ENCODE data around the gene FOXA1. TPM values are rescaled to one million over a fixed set of nuclear protein-coding genes. Genes with fewer than 3 reads are reported as not detected.

Gene FOXA1
- total and polyA plus RNA-seq, 2 of the 8 experiments (the other 6 are each of a cell fraction or from before 2014, with no cell fraction given) = 0.08 to 0.20 TPM

GRCh38 chr14:37565550-37565949, 29.5 kb downstream of the FOXA1 start:
- no peaks in the 10 kb centered on the region for H4K20me1 ChIP-seq (replicated peaks in 1 of 2; ENCODE audit: control insufficient read depth in 1 of 2, insufficient read depth in 2 of 2, low read length in 2 of 2)
- H3K23ac ChIP-seq (ENCODE audit: insufficient read length) = no peak overlapping the region
- WGBS, 2 experiments (ENCODE audit: extremely low coverage in 1 of 2, insufficient coverage in 1 of 2, insufficient read length in 1 of 2, insufficient replicate concordance in 2 of 2, low coverage in 1 of 2, low lambda C conversion rate in 2 of 2, missing lambda C conversion rate in 1 of 2) = 70% methylated on average over 1 of the region's 1 CpG; no CpG with 5 or more reads in 1 of the 2 experiments
- ChIA-PET CTCF (ENCODE audit: partially characterized antibody) (interaction anchor here (0.9 to 1.1 kb wide), 2 partner anchors 190 to 315 kb away, joined by 3 read pairs; no protein-coding TSS in a partner anchor), POLR2A (ENCODE audit: partially characterized antibody) (no interaction called here)
- no peak overlapping the region for H3K27ac ChIP-seq (ENCODE audit: low read depth, low read length)
- no peak overlapping the region for H3K4me3 ChIP-seq (ENCODE audit: extremely low read depth in 1 of 4, insufficient read depth in 2 of 4, low read depth in 3 of 4, low read length in 4 of 4)
- TF ChIP-seq CTBP2 (IDR thresholded peaks at IDR 0.05; ENCODE audit: borderline replicate concordance, insufficient read depth, insufficient read length, low read length) (no peak), CTCF (IDR thresholded peaks at IDR 0.05; ENCODE audit: control extremely low read depth in 1 of 3, insufficient read depth in 1 of 3, low read depth in 1 of 3, low read length in 3 of 3) (peak in 2 of 3 experiments; percentile 60 to 62; a peak in 2 of 4 replicates), RAD21 (IDR thresholded peaks at IDR 0.05 in 1 of 2, conservative IDR thresholded peaks at IDR 0.05 in 1 of 2; ENCODE audit: low read depth in 2 of 2, low read length in 2 of 2) (peak; percentile 75)
- no peak overlapping the region for H2BK12ac ChIP-seq (ENCODE audit: low read depth, low read length)
- H4K91ac ChIP-seq (replicated peaks; ENCODE audit: insufficient read length, low read length) = no peak overlapping the region
- DNase-seq (ENCODE audit: low read depth in 1 of 2, low spot score in 2 of 2) (no peak), FAIRE-seq (peak; percentile 76)
- no peaks in the 10 kb centered on the region for H3K79me1 ChIP-seq (ENCODE audit: low read depth, low read length)
- H3K18ac ChIP-seq (ENCODE audit: extremely low read depth, low read length) = no peak overlapping the region
- no peaks in the 10 kb centered on the region for H3K36me3 ChIP-seq (ENCODE audit: control insufficient read depth in 2 of 4, insufficient read depth in 4 of 4, low read length in 3 of 4)
- no peak overlapping the region for H4K8ac ChIP-seq (ENCODE audit: extremely low read depth, insufficient read depth, low read length)
- H3K27me3 ChIP-seq (replicated peaks in 1 of 4; ENCODE audit: control insufficient read depth in 3 of 4, extremely low read depth in 1 of 4, insufficient read depth in 3 of 4, low read length in 3 of 4) = no peaks in the 10 kb centered on the region
- no peak overlapping the region for H2AFZ ChIP-seq (ENCODE audit: low read length)
- H3K4ac ChIP-seq (replicated peaks; ENCODE audit: insufficient read length, low read depth, low read length) = no peak overlapping the region
- H3K56ac ChIP-seq (replicated peaks; ENCODE audit: insufficient read length, low read depth, low read length) = no peak overlapping the region
- H3K4me1 ChIP-seq (replicated peaks in 1 of 4; ENCODE audit: control insufficient read depth in 3 of 4, insufficient read depth in 4 of 4, low read length in 3 of 4) = peaks cover 0 to 1% (median 0%) of the 10 kb centered on the region in 4 experiments; a peak in 1 of 7 replicates
- no peak overlapping the region for H3K9ac ChIP-seq (replicated peaks in 1 of 4; ENCODE audit: extremely low read depth in 1 of 4, low read depth in 3 of 4, low read length in 3 of 4)
- no peak overlapping the region for H2BK15ac ChIP-seq (ENCODE audit: low read length)
- no peak overlapping the region for H2BK20ac ChIP-seq (ENCODE audit: low read length)
- no peaks in the 10 kb centered on the region for H3K9me3 ChIP-seq (ENCODE audit: insufficient read depth in 2 of 2, low read depth in 1 of 2, low read length in 1 of 2)
- H3K4me2 ChIP-seq (ENCODE audit: insufficient read depth in 1 of 2, low read depth in 2 of 2, low read length in 2 of 2) = no peak overlapping the region
- no peak overlapping the region for H2BK120ac ChIP-seq (replicated peaks; ENCODE audit: low read depth, low read length)
- no peak overlapping the region for H4K5ac ChIP-seq (ENCODE audit: insufficient read length, low read depth, low read length)
- no peak overlapping the region for H2AK5ac ChIP-seq (ENCODE audit: low read depth, low read length)
- H3K23me2 ChIP-seq (ENCODE audit: low read depth, low read length) = no peaks in the 10 kb centered on the region
- no peak overlapping the region for H3K14ac ChIP-seq (ENCODE audit: insufficient read length)
- H3K79me2 ChIP-seq (ENCODE audit: control insufficient read depth in 1 of 2, insufficient read depth in 2 of 2, low read length in 2 of 2) = no peaks in the 10 kb centered on the region
- H2BK5ac ChIP-seq (ENCODE audit: low read depth, low read length) = no peak overlapping the region
